Measurements from ENCODE around the gene ATG16L1. TPM values are rescaled to one million over a fixed set of nuclear protein-coding genes. Genes with fewer than 3 reads are reported as not detected.

The ATG16L1 gene
- total and polyA plus RNA-seq, 11 donors = 7.0 to 26.7 (median 15.8) TPM

- intact Hi-C loops (cut with DNase I) = loop anchor here in 5 of 10 donors (10.0 kb wide), 1 partner anchor 156 kb away; no protein-coding TSS in a partner anchor
- no peak overlapping the region for H3K27ac ChIP-seq
- no peaks in the 10 kb centered on the region for H3K27me3 ChIP-seq
- DNase-seq (no peak), ATAC-seq (no peak)
- TF ChIP-seq POLR2A (IDR thresholded peaks at IDR 0.05) (no peak), CTCF (IDR thresholded peaks at IDR 0.05) (no peak)
- H3K4me1 ChIP-seq = peaks cover 0 to 6% (median 0%) of the 10 kb centered on the region in 12 donors
- H3K9me3 ChIP-seq = no peaks in the 10 kb centered on the region
- no peak overlapping the region for H3K4me3 ChIP-seq
- H3K36me3 ChIP-seq = peaks cover 0 to 100% (median 95%) of the 10 kb centered on the region in 9 donors
- 69 to 81% (median 73%) methylated on average over 5 of the region's 5 CpGs for WGBS, 4 donors
Measured at GRCh38 chr2:233288663-233289062, 37.2 kb downstream of the ATG16L1 start.

GRCh38 chr2:233289648-233290047 is 38.2 kb downstream of the ATG16L1 start:
- 88 to 94% (median 92%) methylated on average over 11 to 12 of the region's 12 CpGs for WGBS, 4 donors
- intact Hi-C loops (cut with DNase I) = loop anchor here in 6 of 10 donors (10.0 kb wide), 1 partner anchor 155 kb away; no protein-coding TSS in a partner anchor

GRCh38 chr2:233290051-233290845 is 38.8 kb downstream of the ATG16L1 start:
- H3K4me1 ChIP-seq = peaks cover 0 to 6% (median 0%) of the 10 kb centered on the region in 12 donors
- H3K27me3 ChIP-seq = no peaks in the 10 kb centered on the region
- WGBS, 4 donors = 88 to 96% (median 92%) methylated on average over 10 of the region's 10 CpGs
- DNase-seq (no peak), ATAC-seq (no peak)
- intact Hi-C loops (cut with DNase I) = loop anchor here in 1 of 10 donors (10.0 kb wide), 1 partner anchor 155 kb away; no protein-coding TSS in a partner anchor
- TF ChIP-seq POLR2A (IDR thresholded peaks at IDR 0.05) (no peak), CTCF (IDR thresholded peaks at IDR 0.05) (no peak)
- H3K9me3 ChIP-seq = no peaks in the 10 kb centered on the region
- no peak overlapping the region for H3K4me3 ChIP-seq
- no peak overlapping the region for H3K27ac ChIP-seq
- peaks cover 0 to 100% (median 95%) of the 10 kb centered on the region in 9 donors for H3K36me3 ChIP-seq

More at GRCh38 chr2:233289648-233290047, 38.2 kb downstream of the ATG16L1 start:
- TF ChIP-seq CTCF (IDR thresholded peaks at IDR 0.05) (no peak), POLR2A (IDR thresholded peaks at IDR 0.05) (no peak)
- Histone ChIP-seq H3K36me3 (peaks cover 0 to 100% (median 95%) of the 10 kb centered on the region in 9 donors), H3K27ac (no peak overlapping the region), H3K4me3 (no peak overlapping the region), H3K4me1 (peaks cover 0 to 6% (median 0%) of the 10 kb centered on the region in 12 donors), H3K27me3 (no peaks in the 10 kb centered on the region), H3K9me3 (no peaks in the 10 kb centered on the region)
- no peak for DNase-seq
- ATAC-seq = no peak

- H3K36me3 ChIP-seq = peaks cover 0 to 54% (median 54%) of the 10 kb centered on the region in 9 donors
- TF ChIP-seq POLR2A (IDR thresholded peaks at IDR 0.05) (no peak), CTCF (IDR thresholded peaks at IDR 0.05) (no peak)
- H3K9me3 ChIP-seq = no peaks in the 10 kb centered on the region
- no peaks in the 10 kb centered on the region for H3K27me3 ChIP-seq
- no peak for ATAC-seq
- H3K4me3 ChIP-seq = no peak overlapping the region
- DNase-seq = no peak
- WGBS, 4 donors = 82 to 88% (median 85%) methylated on average over 5 of the region's 5 CpGs
- intact Hi-C loops (cut with DNase I) = loop anchor here in 1 of 10 donors (10.0 kb wide), 1 partner anchor 149 kb away; no protein-coding TSS in a partner anchor
- no peaks in the 10 kb centered on the region for H3K4me1 ChIP-seq
- no peak overlapping the region for H3K27ac ChIP-seq
Measured at GRCh38 chr2:233295891-233296290, 44.4 kb downstream of the ATG16L1 start.

All from heart left ventricle (tissue), 16 donors.